ENCODE data around the gene CRYZ. TPM values are rescaled to one million over a fixed set of nuclear protein-coding genes. Genes with fewer than 3 reads are reported as not detected.
"Not testable (repeated sequence)": the region's sequence is repeated elsewhere in the genome, so short reads cannot be mapped to it uniquely, and the experiment has no call there.

CRYZ gene
- 71.3 TPM for total RNA-seq

GRCh38 chr1:74732960-74733603, at the start of gene CRYZ, which contains the start of gene TYW3:
TSS of gene CRYZ (minus strand) at chr1:74733050. CDS start at chr1:74724821, 8,229 bp downstream.
TSS of gene TYW3 (plus strand) at chr1:74733152. CDS start at chr1:74733245, 93 bp downstream.
- DNase-seq (ENCODE audit: low spot score) = peak; percentile 94

GRCh38 chr1:74780594-74780993, 47.7 kb upstream of the CRYZ start:
- no peak for DNase-seq (ENCODE audit: low spot score)

GRCh38 chr1:74779750-74780149, 46.9 kb upstream of the CRYZ start:
- DNase-seq (ENCODE audit: low spot score) = no peak

GRCh38 chr1:74777525-74777924, 44.7 kb upstream of the CRYZ start:
- DNase-seq (ENCODE audit: low spot score) = no peak

- DNase-seq (ENCODE audit: low spot score) = no peak
Observed at GRCh38 chr1:74775735-74776134, 42.9 kb upstream of the CRYZ start.

- no peak for DNase-seq (ENCODE audit: low spot score)
Observed at GRCh38 chr1:74773582-74773981, 40.7 kb upstream of the CRYZ start.

- no peak for DNase-seq (ENCODE audit: low spot score)
Observed at GRCh38 chr1:74772945-74773344, 40.1 kb upstream of the CRYZ start.

- DNase-seq (ENCODE audit: low spot score) = no peak
Observed at GRCh38 chr1:74771913-74772515, 39.2 kb upstream of the CRYZ start.

GRCh38 chr1:74767490-74767889, 34.6 kb upstream of the CRYZ start:
- DNase-seq (ENCODE audit: low spot score) = no peak

GRCh38 chr1:74766579-74766978, 33.7 kb upstream of the CRYZ start:
- DNase-seq (ENCODE audit: low spot score) = no peak

- DNase-seq (ENCODE audit: low spot score) = no peak
Observed at GRCh38 chr1:74763807-74764206, 31.0 kb upstream of the CRYZ start.

- not testable (repeated sequence) for DNase-seq (ENCODE audit: low spot score)
Observed at GRCh38 chr1:74756650-74757049, 23.8 kb upstream of the CRYZ start.

GRCh38 chr1:74755475-74755874, 22.6 kb upstream of the CRYZ start:
- no peak for DNase-seq (ENCODE audit: low spot score)

- DNase-seq (ENCODE audit: low spot score) = no peak
Observed at GRCh38 chr1:74753104-74753503, 20.3 kb upstream of the CRYZ start.

- DNase-seq (ENCODE audit: low spot score) = no peak
Observed at GRCh38 chr1:74748960-74749359, 16.1 kb upstream of the CRYZ start.

GRCh38 chr1:74745247-74745646, 12.4 kb upstream of the CRYZ start:
- not testable (repeated sequence) for DNase-seq (ENCODE audit: low spot score)

GRCh38 chr1:74740307-74740980, 7.6 kb upstream of the CRYZ start:
- not testable (repeated sequence) for DNase-seq (ENCODE audit: low spot score)

- no peak for DNase-seq (ENCODE audit: low spot score)
Observed at GRCh38 chr1:74737333-74737732, 4.5 kb upstream of the CRYZ start.

- DNase-seq (ENCODE audit: low spot score) = no peak
Observed at GRCh38 chr1:74733604-74734484, 994 bp upstream of the CRYZ start.

GRCh38 chr1:74732071-74732946, 541 bp downstream of the CRYZ start:
- peak; percentile 47 for DNase-seq (ENCODE audit: low spot score)
